ENCODE measurements around the gene SFXN1. TPM values are rescaled to one million over a fixed set of nuclear protein-coding genes. Genes with fewer than 3 reads are reported as not detected.
A peak's percentile ranks its signal among the peaks of the same experiment; 100 is the strongest.
"Not testable (repeated sequence)": the region's sequence is repeated elsewhere in the genome, so short reads cannot be mapped to it uniquely, and the experiment has no call there.

The SFXN1 gene
- total RNA-seq, 2 experiments from 2014 or later, result 147 to 154 TPM

- no peaks in the 10 kb centered on the region for H4K20me1 ChIP-seq (ENCODE audit: insufficient read depth, low read length)
- no peaks in the 10 kb centered on the region for H3K79me2 ChIP-seq (ENCODE audit: insufficient read depth, low read depth, low read length)
- intact Hi-C loops (cut with micrococcal nuclease; ENCODE audit: unreplicated experiment), result no loop called here
- H3K36me3 ChIP-seq (ENCODE audit: insufficient read depth, low read length), result no peaks in the 10 kb centered on the region
- peak; percentile 17 for DNase-seq (ENCODE audit: low spot score)
- BruUV-seq (replicated peaks), result no TSS peak
- no peaks in the 10 kb centered on the region for H3K4me1 ChIP-seq (ENCODE audit: insufficient read depth, low read length, poor library complexity, severe bottlenecking)
- H3K4me2 ChIP-seq (ENCODE audit: low read length), result no peak within 1 kb of the TSS
- POLR2A ChIA-PET, result no interaction called here
- TF ChIP-seq, protein P1, sequence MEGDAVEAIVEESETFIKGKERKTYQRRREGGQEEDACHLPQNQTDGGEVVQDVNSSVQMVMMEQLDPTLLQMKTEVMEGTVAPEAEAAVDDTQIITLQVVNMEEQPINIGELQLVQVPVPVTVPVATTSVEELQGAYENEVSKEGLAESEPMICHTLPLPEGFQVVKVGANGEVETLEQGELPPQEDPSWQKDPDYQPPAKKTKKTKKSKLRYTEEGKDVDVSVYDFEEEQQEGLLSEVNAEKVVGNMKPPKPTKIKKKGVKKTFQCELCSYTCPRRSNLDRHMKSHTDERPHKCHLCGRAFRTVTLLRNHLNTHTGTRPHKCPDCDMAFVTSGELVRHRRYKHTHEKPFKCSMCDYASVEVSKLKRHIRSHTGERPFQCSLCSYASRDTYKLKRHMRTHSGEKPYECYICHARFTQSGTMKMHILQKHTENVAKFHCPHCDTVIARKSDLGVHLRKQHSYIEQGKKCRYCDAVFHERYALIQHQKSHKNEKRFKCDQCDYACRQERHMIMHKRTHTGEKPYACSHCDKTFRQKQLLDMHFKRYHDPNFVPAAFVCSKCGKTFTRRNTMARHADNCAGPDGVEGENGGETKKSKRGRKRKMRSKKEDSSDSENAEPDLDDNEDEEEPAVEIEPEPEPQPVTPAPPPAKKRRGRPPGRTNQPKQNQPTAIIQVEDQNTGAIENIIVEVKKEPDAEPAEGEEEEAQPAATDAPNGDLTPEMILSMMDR (conservative IDR thresholded peaks at IDR 0.05; ENCODE audit: low read length), result peak; percentile 77
- no peak for TF ChIP-seq EZH2phosphoT487 (IDR thresholded peaks at IDR 0.05; ENCODE audit: borderline replicate concordance, low read depth, low read length)
- no peak within 1 kb of the TSS for H3K4me3 ChIP-seq (ENCODE audit: low read depth, low read length, poor library complexity, severe bottlenecking)
- CTCF ChIA-PET (ENCODE audit: unreplicated experiment), result interaction anchor here (0.6 kb wide), 1 partner anchor 9 kb away, joined by 3 read pairs; no protein-coding TSS in a partner anchor
- no peaks in the 10 kb centered on the region for H3K9me2 ChIP-seq (ENCODE audit: insufficient read depth, low read length)
- no peaks in the 10 kb centered on the region for H3K9me3 ChIP-seq (ENCODE audit: low read length)
- no peak within 1 kb of the TSS for H3K27ac ChIP-seq (ENCODE audit: low read depth, low read length, poor library complexity, severe bottlenecking)
- no peak within 1 kb of the TSS for H2AFZ ChIP-seq (ENCODE audit: low read length)
These were observed 34.1 kb upstream of the SFXN1 start, which contains the start of gene DRD1 for GRCh38 chr5:175444060-175444904. Gene DRD1, minus strand, starts transcription at chr5:175444182. Its CDS starts 1,083 bp downstream, at chr5:175443099.

DNA sequence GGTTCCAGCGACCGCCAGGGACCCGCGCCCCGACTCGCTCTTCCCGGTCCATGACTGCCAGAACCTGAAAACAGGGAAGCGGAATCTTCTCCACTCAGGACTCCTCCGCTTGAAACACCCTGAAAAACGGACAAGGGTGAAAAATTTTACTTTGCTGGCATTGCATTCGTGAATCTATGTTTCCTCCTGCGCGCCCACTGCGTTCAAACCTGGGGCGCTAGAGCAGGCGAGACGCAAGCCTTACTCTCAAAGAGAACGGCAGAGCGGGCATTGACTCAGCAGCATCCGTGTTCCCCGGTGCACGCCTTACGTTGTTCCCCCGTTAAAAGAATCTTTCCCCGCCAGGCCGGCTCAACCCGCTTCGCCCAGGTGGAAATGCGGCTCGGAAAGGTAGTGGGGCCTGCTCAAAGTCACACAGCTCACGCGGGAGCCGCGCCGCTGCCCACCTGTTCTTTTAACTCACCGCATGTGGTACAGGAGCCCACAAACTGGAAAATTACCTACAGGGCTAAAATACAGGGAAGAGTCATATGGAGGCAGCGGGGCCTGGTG is 33.4 kb upstream of the SFXN1 start:
- no peak for DNase-seq (ENCODE audit: low spot score)
- Histone ChIP-seq H3K36me3 (ENCODE audit: insufficient read depth, low read length) (no peaks in the 10 kb centered on the region), H3K79me2 (ENCODE audit: insufficient read depth, low read depth, low read length) (no peaks in the 10 kb centered on the region), H3K9me3 (ENCODE audit: low read length) (no peaks in the 10 kb centered on the region), H3K4me3 (ENCODE audit: low read depth, low read length, poor library complexity, severe bottlenecking) (no peak overlapping the region), H3K4me1 (ENCODE audit: insufficient read depth, low read length, poor library complexity, severe bottlenecking) (no peaks in the 10 kb centered on the region), H3K9me2 (ENCODE audit: insufficient read depth, low read length) (no peaks in the 10 kb centered on the region), H3K27ac (ENCODE audit: low read depth, low read length, poor library complexity, severe bottlenecking) (no peak overlapping the region), H2AFZ (ENCODE audit: low read length) (no peak overlapping the region), H4K20me1 (ENCODE audit: insufficient read depth, low read length) (no peaks in the 10 kb centered on the region), H3K4me2 (ENCODE audit: low read length) (no peak overlapping the region)
- no TSS peak for BruUV-seq (replicated peaks)
- no peak for TF ChIP-seq EZH2phosphoT487 (IDR thresholded peaks at IDR 0.05; ENCODE audit: borderline replicate concordance, low read depth, low read length)
- TF ChIP-seq, protein P1 (conservative IDR thresholded peaks at IDR 0.05; ENCODE audit: low read length), result no peak
- CTCF ChIA-PET (ENCODE audit: unreplicated experiment), result no interaction called here
- intact Hi-C loops (cut with micrococcal nuclease; ENCODE audit: unreplicated experiment), result loop anchor here (5.0 kb wide), 1 partner anchor 493 kb away; no protein-coding TSS in a partner anchor
- POLR2A ChIA-PET, result no interaction called here

- H3K9me3 ChIP-seq (ENCODE audit: low read length); H3K4me3 ChIP-seq (ENCODE audit: low read depth, low read length, poor library complexity, severe bottlenecking); H3K4me1 ChIP-seq (ENCODE audit: insufficient read depth, low read length, poor library complexity, severe bottlenecking); H3K9me2 ChIP-seq (ENCODE audit: insufficient read depth, low read length); DNase-seq (ENCODE audit: low spot score); H3K4me2 ChIP-seq (ENCODE audit: low read length); H3K36me3 ChIP-seq (ENCODE audit: insufficient read depth, low read length); POLR2A ChIA-PET; H3K79me2 ChIP-seq (ENCODE audit: insufficient read depth, low read depth, low read length); H2AFZ ChIP-seq (ENCODE audit: low read length); H4K20me1 ChIP-seq (ENCODE audit: insufficient read depth, low read length); H3K27ac ChIP-seq (ENCODE audit: low read depth, low read length, poor library complexity, severe bottlenecking); CTCF ChIA-PET (ENCODE audit: unreplicated experiment); BruUV-seq (replicated peaks): not testable (repeated sequence)
- intact Hi-C loops (cut with micrococcal nuclease; ENCODE audit: unreplicated experiment), result loop anchor here (5.0 kb wide), 1 partner anchor 494 kb away; no protein-coding TSS in a partner anchor
These were observed 32.0 kb upstream of the SFXN1 start for GRCh38 chr5:175446378-175446777.
